ENCODE data around the gene KLF1. TPM values are rescaled to one million over a fixed set of nuclear protein-coding genes. Genes with fewer than 3 reads are reported as not detected.

KLF1 gene
- total and polyA plus RNA-seq, 2 of the 8 experiments (the other 6 are each of a cell fraction or from before 2014, with no cell fraction given), result 0.84 to 0.91 TPM

GRCh38 chr19:12840091-12841079 is 46.6 kb downstream of the KLF1 start (continued):
- TF ChIP-seq CHD7 (IDR thresholded peaks at IDR 0.05; ENCODE audit: insufficient replicate concordance, low read length) (no peak), CHD2 (IDR thresholded peaks at IDR 0.05; ENCODE audit: low read length) (no peak), RBBP5 (IDR thresholded peaks at IDR 0.05; ENCODE audit: borderline replicate concordance, low read depth, low read length) (no peak), HDAC6 (IDR thresholded peaks at IDR 0.05; ENCODE audit: low read depth, low read length) (no peak)

Measured in H1 (cell line).